Spleen (tissue), 7 donors: Measurements from ENCODE around the gene PPP1CA.

Experiments
- CTCF ChIP-seq, 11 experiments: fragments of 200-600 bp in 7 of 11; fragments of 450-650 bp in 4 of 11; sonication (generic) in 4 of 11; IDR thresholded peaks in 8 of 11; conservative IDR thresholded peaks in 3 of 11; 1 replicate in 7 of 11; 2 replicates in 4 of 11; pipeline versions ENCODE4 v1.4.0 to v1.8.0; 2016 to 2021; ENCODE audit warnings: antibody characterized with exemption in 11 of 11, inconsistent platforms in 4 of 11, mild to moderate bottlenecking in 1 of 11
- POLR2A ChIP-seq, 3 donors: fragments of 450-650 bp; IDR thresholded peaks; one replicate each; pipeline ENCODE4 v1.5.1; 2017; ENCODE audit warnings: antibody characterized with exemption in 3 of 3, mild to moderate bottlenecking in 1 of 3
- donor health status: DM: no; HTN: no; CAD: no; lungs with moderate emphysema.
- donor health status: DM: no; HTN: no; CAD: no.
- donor health status: DM: no; HTN: no; CAD: no.

DNA sequence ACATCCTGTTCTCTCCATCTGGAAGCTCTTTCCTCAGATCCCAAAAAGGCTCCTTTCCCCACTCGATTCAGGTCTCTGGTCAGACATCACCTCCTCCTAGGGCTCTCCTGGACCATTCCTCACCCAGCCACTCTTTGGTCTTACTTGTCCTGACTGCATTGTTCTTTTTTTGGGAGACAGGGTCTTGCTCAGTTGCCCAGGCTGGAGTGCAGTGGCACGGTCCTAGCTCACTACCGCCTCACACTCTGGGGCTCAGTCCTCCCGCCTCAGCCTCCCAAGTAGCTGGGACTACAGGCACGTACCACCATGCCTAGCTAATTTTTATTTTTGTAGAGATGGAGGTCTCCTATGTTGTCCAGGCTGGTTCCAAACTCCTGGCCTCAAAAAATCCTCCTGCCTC is 43.9 kb upstream of the PPP1CA start:
- TF ChIP-seq CTCF (IDR thresholded peaks at IDR 0.05 in 8 of 11, conservative IDR thresholded peaks at IDR 0.05 in 3 of 11): no peak
- TF ChIP-seq POLR2A (IDR thresholded peaks at IDR 0.05): no peak
